ENCODE data around the gene RAP1GAP2.

RAP1GAP2 gene

DNA sequence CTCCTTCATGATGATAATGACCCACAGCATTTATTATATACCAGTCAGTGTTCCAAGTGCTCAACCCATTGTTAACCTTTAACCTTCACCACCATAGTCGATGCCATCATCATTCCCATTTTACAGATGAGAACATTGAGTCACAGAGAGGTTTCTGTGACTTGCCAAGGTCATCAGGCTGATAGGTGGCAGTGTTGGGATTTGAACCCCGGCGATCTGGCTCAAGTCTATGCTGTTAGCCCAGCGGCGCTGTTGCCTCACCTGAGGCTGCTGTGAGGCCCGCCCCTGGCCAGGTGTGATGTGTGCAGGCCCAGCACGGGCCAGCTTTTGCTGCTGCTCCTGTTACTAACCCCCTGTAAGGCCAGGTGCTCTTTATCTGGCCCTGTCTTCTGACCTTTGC, 166.0 kb downstream of the RAP1GAP2 start (continued):
- TF ChIP-seq ZNF792 (tag by site-specific recombination; IDR thresholded peaks at IDR 0.05) (no peak), ZNF223 (tag by site-specific recombination; IDR thresholded peaks at IDR 0.05) (no peak), ZNF221 (tag by site-specific recombination; IDR thresholded peaks at IDR 0.05; ENCODE audit: borderline replicate concordance) (no peak), ZNF114 (tag by site-specific recombination; IDR thresholded peaks at IDR 0.05) (no peak)
- TF ChIP-seq, protein P1, sequence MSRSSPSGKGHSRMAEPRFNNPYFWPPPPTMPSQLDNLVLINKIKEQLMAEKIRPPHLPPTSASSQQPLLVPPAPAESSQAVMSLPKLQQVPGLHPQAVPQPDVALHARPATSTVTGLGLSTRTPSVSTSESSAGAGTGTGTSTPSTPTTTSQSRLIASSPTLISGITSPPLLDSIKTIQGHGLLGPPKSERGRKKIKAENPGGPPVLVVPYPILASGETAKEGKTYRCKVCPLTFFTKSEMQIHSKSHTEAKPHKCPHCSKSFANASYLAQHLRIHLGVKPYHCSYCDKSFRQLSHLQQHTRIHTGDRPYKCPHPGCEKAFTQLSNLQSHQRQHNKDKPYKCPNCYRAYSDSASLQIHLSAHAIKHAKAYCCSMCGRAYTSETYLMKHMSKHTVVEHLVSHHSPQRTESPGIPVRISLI (tag by site-specific recombination; IDR thresholded peaks at IDR 0.05) = no peak
- TF ChIP-seq, protein P2, sequence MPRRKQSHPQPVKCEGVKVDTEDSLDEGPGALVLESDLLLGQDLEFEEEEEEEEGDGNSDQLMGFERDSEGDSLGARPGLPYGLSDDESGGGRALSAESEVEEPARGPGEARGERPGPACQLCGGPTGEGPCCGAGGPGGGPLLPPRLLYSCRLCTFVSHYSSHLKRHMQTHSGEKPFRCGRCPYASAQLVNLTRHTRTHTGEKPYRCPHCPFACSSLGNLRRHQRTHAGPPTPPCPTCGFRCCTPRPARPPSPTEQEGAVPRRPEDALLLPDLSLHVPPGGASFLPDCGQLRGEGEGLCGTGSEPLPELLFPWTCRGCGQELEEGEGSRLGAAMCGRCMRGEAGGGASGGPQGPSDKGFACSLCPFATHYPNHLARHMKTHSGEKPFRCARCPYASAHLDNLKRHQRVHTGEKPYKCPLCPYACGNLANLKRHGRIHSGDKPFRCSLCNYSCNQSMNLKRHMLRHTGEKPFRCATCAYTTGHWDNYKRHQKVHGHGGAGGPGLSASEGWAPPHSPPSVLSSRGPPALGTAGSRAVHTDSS (tag by site-specific recombination; IDR thresholded peaks at IDR 0.05) = no peak

DNA sequence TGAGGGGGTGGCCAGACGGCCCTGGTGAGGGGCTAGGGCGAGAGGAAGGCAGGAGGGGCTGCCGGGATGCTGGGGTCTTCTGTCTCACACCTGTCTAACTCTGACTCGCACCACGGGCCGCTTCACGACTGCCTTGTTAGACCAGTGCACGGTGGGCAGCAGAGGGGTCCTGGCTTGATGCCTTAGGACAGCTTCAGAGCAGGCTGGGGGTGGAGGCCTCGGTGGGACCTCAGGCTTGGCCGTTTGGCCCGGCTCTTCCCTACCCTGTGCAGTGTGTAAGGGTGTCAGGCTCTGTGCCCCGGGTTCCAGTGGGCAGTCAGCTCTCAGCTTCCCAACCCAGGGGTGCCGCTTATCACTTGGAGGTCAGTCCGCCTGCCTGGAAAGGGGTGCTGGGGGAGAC, 166.5 kb downstream of the RAP1GAP2 start:
- Histone ChIP-seq H3K36me3 (ENCODE audit: control insufficient read depth in 2 of 2, insufficient read depth in 1 of 2, low read length in 2 of 2) (no peaks in the 10 kb centered on the region), H3K4me3 (ENCODE audit: low read depth, low read length) (no peak overlapping the region), H3K27ac (ENCODE audit: extremely low read depth, low read depth, low read length) (no peak overlapping the region), H3K9me3 (ENCODE audit: control insufficient read depth, insufficient read depth, low read depth, low read length) (no peaks in the 10 kb centered on the region), H3K4me1 (ENCODE audit: control insufficient read depth, insufficient read depth, low read length) (no peaks in the 10 kb centered on the region)
- ChIA-PET CTCF (interaction anchor here (1.0 kb wide), 1 partner anchor 176 kb away, joined by 3 read pairs; no protein-coding TSS in a partner anchor), POLR2A (no interaction called here)
- TF ChIP-seq ZNF2 (tag by site-specific recombination; IDR thresholded peaks at IDR 0.05) = no peak
- TF ChIP-seq ZNF785 (tag by site-specific recombination; IDR thresholded peaks at IDR 0.05) = no peak
- no peak for TF ChIP-seq ZNF843 (tag by site-specific recombination; IDR thresholded peaks at IDR 0.05)
- no peak for TF ChIP-seq ZNF48 (tag by site-specific recombination; IDR thresholded peaks at IDR 0.05)
- TF ChIP-seq ZNF561 (tag by site-specific recombination; IDR thresholded peaks at IDR 0.05; ENCODE audit: borderline replicate concordance) = no peak
- no peak for TF ChIP-seq ZNF473 (tag by site-specific recombination; IDR thresholded peaks at IDR 0.05)
- TF ChIP-seq ZNF24 (tag by site-specific recombination; IDR thresholded peaks at IDR 0.05) = no peak
- no peak for TF ChIP-seq ZNF138 (tag by site-specific recombination; IDR thresholded peaks at IDR 0.05; ENCODE audit: borderline replicate concordance)
- TF ChIP-seq SCRT1 (tag by site-specific recombination; IDR thresholded peaks at IDR 0.05; ENCODE audit: borderline replicate concordance) = no peak
- TF ChIP-seq, protein P3, sequence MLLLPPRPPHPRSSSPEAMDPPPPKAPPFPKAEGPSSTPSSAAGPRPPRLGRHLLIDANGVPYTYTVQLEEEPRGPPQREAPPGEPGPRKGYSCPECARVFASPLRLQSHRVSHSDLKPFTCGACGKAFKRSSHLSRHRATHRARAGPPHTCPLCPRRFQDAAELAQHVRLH (tag by site-specific recombination; IDR thresholded peaks at IDR 0.05) = no peak
- TF ChIP-seq ZNF366 (tag by site-specific recombination; conservative IDR thresholded peaks at IDR 0.05) = no peak
- no peak for TF ChIP-seq KLF7 (tag by site-specific recombination; IDR thresholded peaks at IDR 0.05; ENCODE audit: borderline replicate concordance)
- no peak for TF ChIP-seq ZNF341 (tag by site-specific recombination; IDR thresholded peaks at IDR 0.05; ENCODE audit: low read depth)
- TF ChIP-seq, protein P4, sequence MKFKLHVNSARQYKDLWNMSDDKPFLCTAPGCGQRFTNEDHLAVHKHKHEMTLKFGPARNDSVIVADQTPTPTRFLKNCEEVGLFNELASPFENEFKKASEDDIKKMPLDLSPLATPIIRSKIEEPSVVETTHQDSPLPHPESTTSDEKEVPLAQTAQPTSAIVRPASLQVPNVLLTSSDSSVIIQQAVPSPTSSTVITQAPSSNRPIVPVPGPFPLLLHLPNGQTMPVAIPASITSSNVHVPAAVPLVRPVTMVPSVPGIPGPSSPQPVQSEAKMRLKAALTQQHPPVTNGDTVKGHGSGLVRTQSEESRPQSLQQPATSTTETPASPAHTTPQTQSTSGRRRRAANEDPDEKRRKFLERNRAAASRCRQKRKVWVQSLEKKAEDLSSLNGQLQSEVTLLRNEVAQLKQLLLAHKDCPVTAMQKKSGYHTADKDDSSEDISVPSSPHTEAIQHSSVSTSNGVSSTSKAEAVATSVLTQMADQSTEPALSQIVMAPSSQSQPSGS (tag by site-specific recombination; IDR thresholded peaks at IDR 0.05; ENCODE audit: low read depth) = no peak

DNA sequence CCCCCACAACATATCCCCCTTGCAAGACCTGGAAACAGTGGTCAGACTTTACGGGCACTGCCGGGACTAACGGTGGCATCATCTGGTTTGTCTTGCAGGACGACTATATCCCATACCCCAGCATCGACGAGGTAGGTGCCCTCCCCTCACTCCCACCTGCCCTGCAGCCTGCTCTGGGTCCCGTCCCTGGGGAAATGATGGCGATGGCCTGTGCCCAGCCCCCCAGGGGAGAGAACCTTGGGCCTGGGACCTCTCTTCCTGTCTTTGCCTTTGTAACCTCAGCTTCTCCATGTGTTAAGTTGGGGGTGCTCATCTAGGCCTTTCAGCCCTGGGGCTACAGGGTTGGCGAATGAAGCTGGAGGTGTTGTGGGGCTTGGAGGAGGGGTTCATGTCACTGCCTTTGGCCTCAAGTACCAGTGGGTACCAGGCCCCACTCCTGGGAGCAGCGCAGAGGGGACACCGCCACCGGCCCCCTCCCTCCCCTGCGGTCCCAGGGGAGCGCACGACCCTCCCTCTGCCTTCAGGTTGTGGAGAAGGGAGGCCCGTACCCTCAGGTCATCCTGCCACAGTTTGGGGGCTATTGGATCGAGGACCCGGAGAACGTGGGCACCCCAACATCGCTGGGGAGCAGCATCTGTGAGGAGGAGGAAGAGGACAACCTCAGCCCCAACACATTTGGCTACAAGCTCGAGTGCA, 167.2 kb downstream of the RAP1GAP2 start:
- Histone ChIP-seq H3K27ac (ENCODE audit: extremely low read depth, low read depth, low read length) (no peak overlapping the region), H3K4me1 (ENCODE audit: control insufficient read depth, insufficient read depth, low read length) (no peaks in the 10 kb centered on the region), H3K4me3 (ENCODE audit: low read depth, low read length) (no peak overlapping the region), H3K9me3 (ENCODE audit: control insufficient read depth, insufficient read depth, low read depth, low read length) (no peaks in the 10 kb centered on the region), H3K36me3 (ENCODE audit: control insufficient read depth in 2 of 2, insufficient read depth in 1 of 2, low read length in 2 of 2) (no peaks in the 10 kb centered on the region)
- POLR2A ChIA-PET = no interaction called here
- CTCF ChIA-PET = interaction anchor here (0.7 to 1.0 kb wide), 2 partner anchors 14 to 177 kb away, joined by 3 read pairs; no protein-coding TSS in a partner anchor
- TF ChIP-seq SALL2 (tag by site-specific recombination; IDR thresholded peaks at IDR 0.05; ENCODE audit: borderline replicate concordance) (no peak), ZNF354C (tag by site-specific recombination; IDR thresholded peaks at IDR 0.05; ENCODE audit: borderline replicate concordance, low read depth) (no peak), ZNF174 (tag by site-specific recombination; IDR thresholded peaks at IDR 0.05) (no peak)
